Osteoblast (primary cell): Measurements from ENCODE around the gene CDKAL1. TPM values are rescaled to one million over a fixed set of nuclear protein-coding genes. Genes with fewer than 3 reads are reported as not detected.

Source experiments
- DNase-seq: peaks from one replicate; pipeline ENCODE4 v3.0.0; 2011; ENCODE audit warnings: low spot score, mixed read lengths; ENCODE audit not compliant: insufficient read length; ENCODE audit errors: missing footprints
- H2AFZ ChIP-seq: 2 replicates; pipeline ENCODE4 v1.6.0; 2011; ENCODE audit warnings: mild to moderate bottlenecking, low read length
- H3K27ac ChIP-seq: 2 replicates; pipeline ENCODE4 v1.5.1; 2011; ENCODE audit warnings: mild to moderate bottlenecking, low read depth, low read length, moderate library complexity
- H3K27me3 ChIP-seq: 2 replicates; pipeline ENCODE4 v1.6.0; 2012; ENCODE audit warnings: mild to moderate bottlenecking, control low read depth, inconsistent platforms, low read length, moderate library complexity; ENCODE audit not compliant: insufficient read depth
- H3K36me3 ChIP-seq: 2 replicates; pipeline ENCODE4 v1.5.1; 2011; ENCODE audit warnings: mild to moderate bottlenecking, low read length, control low read depth, moderate library complexity; ENCODE audit not compliant: insufficient read depth
- H3K4me1 ChIP-seq: 2 replicates; pipeline ENCODE4 v1.5.1; 2011; ENCODE audit warnings: mild to moderate bottlenecking, low read length, control low read depth, moderate library complexity; ENCODE audit not compliant: insufficient read depth
- H3K4me2 ChIP-seq: 2 replicates; pipeline ENCODE4 v1.6.0; 2011; ENCODE audit warnings: mild to moderate bottlenecking, low read length; ENCODE audit not compliant: insufficient read depth
- H3K4me3 ChIP-seq: fragments of 200-600 bp; sonication (generic); 3 replicates; pipeline ENCODE4 v1.5.1; 2012; ENCODE audit warnings: mild to moderate bottlenecking, low read length, inconsistent platforms; ENCODE audit not compliant: insufficient read depth
- H3K79me2 ChIP-seq: 2 replicates; pipeline ENCODE4 v1.6.0; 2012; ENCODE audit warnings: mild to moderate bottlenecking, low read length, control low read depth, inconsistent platforms; ENCODE audit not compliant: insufficient read depth
- H3K9me3 ChIP-seq: 2 replicates; pipeline ENCODE4 v1.5.1; 2011; ENCODE audit warnings: low read depth, low read length, control low read depth
- H4K20me1 ChIP-seq: 2 replicates; pipeline ENCODE4 v1.6.0; 2012; ENCODE audit warnings: mild to moderate bottlenecking, low read length, control low read depth; ENCODE audit not compliant: insufficient read depth
- total RNA-seq: library from RNA; depleted of rRNA; stranded (reverse); fragments of >200 nt; gene quantifications from 2 replicates; pipeline ENCODE4 v1.2.3, GENCODE V29; 2012
- TF ChIP-seq, protein P1 (sequence below): IDR thresholded peaks from 2 replicates; pipeline ENCODE4 v1.5.1; 2011; ENCODE audit warnings: mild to moderate bottlenecking, low read depth, low read length, moderate library complexity; ENCODE audit errors: extremely low read depth

CDKAL1 gene
- total RNA-seq, 1 donor = 18.5 TPM

DNA sequence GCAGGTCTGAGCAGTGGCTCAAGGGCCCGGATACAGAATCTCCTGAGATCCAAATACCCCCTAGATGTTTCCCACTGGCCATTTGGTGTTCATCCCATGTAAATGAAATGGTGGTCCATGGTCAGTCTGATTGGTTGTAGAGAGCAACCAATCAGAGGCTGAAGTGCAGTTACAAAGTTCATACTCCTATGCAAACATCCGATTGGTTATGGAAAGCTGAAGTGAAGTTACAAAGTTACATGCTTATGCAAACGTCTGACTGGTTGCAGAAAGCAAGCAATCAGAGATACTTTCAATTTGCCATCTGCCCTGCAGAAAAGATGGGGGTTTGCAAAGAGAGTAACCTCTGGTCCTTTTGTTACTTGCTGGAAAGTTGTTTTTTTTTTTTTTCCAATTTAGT is 313.6 kb downstream of the CDKAL1 start:
- Histone ChIP-seq H2AFZ (no peak overlapping the region), H4K20me1 (no peaks in the 10 kb centered on the region), H3K4me1 (no peaks in the 10 kb centered on the region), H3K36me3 (no peaks in the 10 kb centered on the region), H3K4me2 (no peak overlapping the region), H3K79me2 (no peaks in the 10 kb centered on the region), H3K27ac (no peak overlapping the region), H3K4me3 (no peak overlapping the region), H3K9me3 (no peaks in the 10 kb centered on the region), H3K27me3 (no peaks in the 10 kb centered on the region)
- no peak for DNase-seq
- TF ChIP-seq, protein P1, sequence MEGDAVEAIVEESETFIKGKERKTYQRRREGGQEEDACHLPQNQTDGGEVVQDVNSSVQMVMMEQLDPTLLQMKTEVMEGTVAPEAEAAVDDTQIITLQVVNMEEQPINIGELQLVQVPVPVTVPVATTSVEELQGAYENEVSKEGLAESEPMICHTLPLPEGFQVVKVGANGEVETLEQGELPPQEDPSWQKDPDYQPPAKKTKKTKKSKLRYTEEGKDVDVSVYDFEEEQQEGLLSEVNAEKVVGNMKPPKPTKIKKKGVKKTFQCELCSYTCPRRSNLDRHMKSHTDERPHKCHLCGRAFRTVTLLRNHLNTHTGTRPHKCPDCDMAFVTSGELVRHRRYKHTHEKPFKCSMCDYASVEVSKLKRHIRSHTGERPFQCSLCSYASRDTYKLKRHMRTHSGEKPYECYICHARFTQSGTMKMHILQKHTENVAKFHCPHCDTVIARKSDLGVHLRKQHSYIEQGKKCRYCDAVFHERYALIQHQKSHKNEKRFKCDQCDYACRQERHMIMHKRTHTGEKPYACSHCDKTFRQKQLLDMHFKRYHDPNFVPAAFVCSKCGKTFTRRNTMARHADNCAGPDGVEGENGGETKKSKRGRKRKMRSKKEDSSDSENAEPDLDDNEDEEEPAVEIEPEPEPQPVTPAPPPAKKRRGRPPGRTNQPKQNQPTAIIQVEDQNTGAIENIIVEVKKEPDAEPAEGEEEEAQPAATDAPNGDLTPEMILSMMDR = no peak

DNA sequence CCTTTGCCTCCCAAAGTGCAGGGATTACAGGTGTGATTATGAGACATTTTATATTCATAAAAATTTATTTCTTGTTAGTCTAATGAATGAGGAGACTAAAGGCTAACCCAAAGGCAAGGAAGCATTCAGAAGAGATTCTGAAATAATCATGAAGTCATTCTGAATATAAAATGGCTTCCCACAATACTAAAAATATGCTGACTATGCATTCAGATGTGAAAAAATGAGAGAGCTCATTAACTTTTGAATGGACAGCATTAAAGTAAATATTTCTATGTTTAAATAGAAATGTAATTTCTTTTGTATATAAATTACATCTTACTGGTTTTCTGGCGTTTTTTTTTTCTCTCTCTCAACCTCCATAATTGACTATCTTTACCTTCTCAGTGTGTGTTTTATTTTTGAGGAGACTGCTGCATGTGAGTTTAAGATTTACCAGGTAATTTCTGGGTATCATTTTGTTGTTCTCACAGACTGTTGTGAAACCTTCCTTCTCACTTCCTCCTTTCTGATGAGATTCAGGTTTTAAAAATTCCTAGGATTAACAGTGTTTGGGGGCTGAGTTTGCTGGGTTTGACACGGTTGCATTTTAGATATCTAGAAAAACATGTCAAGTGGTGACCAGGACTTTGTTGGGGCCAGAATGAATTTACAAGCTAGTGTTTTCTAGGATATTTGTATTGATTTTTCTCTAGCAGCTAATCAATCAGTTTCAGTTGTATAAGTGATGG is 316.6 kb downstream of the CDKAL1 start:
- Histone ChIP-seq H4K20me1 (no peaks in the 10 kb centered on the region), H3K4me1 (no peaks in the 10 kb centered on the region), H3K36me3 (no peaks in the 10 kb centered on the region), H3K79me2 (no peaks in the 10 kb centered on the region), H3K27me3 (no peaks in the 10 kb centered on the region), H3K4me2 (no peak overlapping the region), H3K4me3 (no peak overlapping the region), H3K27ac (no peak overlapping the region), H2AFZ (no peak overlapping the region), H3K9me3 (no peaks in the 10 kb centered on the region)
- TF ChIP-seq, protein P1 = no peak
- no peak for DNase-seq

DNA sequence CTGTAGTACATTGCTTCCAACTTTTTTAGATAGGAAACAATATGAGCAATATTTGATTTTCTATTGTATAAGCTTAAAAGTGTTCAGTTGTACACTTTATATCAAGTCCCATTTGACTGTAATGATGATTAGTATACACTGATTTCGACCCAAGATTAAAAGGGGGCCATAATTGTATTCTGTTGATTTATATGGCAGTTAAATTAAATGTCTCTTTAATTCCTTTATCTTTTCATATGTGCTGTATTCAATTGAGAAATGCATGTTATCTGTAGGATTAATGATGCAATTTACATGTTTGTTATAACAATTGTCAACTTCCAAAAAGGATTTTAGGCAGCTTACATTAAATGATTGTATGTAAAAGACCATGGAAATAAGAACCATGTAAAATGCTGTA is 317.5 kb downstream of the CDKAL1 start:
- no peaks in the 10 kb centered on the region for H3K4me1 ChIP-seq
- no peaks in the 10 kb centered on the region for H3K9me3 ChIP-seq
- no peak overlapping the region for H3K27ac ChIP-seq
- TF ChIP-seq, protein P1 = no peak
- H3K4me3 ChIP-seq = no peak overlapping the region
- H3K79me2 ChIP-seq = no peaks in the 10 kb centered on the region
- no peaks in the 10 kb centered on the region for H3K27me3 ChIP-seq
- H3K4me2 ChIP-seq = no peak overlapping the region
- DNase-seq = no peak
- H4K20me1 ChIP-seq = no peaks in the 10 kb centered on the region
- no peaks in the 10 kb centered on the region for H3K36me3 ChIP-seq
- no peak overlapping the region for H2AFZ ChIP-seq

DNA sequence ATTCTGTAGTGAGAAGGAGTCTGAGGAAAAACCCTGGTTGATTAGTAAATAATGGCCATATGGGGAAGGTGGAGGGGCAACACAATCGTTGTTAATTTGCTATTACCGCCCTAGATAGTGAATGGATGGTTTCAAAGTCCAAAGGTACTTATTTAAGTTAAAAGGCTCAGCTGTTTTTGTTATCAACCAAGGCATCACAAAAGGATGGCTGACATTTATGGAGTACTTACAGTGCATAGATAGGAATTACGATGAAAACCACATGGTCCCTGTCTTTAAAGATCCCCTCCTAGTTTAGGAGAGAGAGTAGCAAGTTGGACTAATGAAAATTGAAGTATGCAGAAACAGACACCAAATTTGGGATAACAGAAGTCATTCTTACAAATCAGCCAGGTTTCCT is 319.6 kb downstream of the CDKAL1 start:
- H3K4me1 ChIP-seq = no peaks in the 10 kb centered on the region
- DNase-seq = no peak
- H3K9me3 ChIP-seq = no peaks in the 10 kb centered on the region
- no peaks in the 10 kb centered on the region for H4K20me1 ChIP-seq
- H3K79me2 ChIP-seq = no peaks in the 10 kb centered on the region
- no peak overlapping the region for H2AFZ ChIP-seq
- H3K36me3 ChIP-seq = no peaks in the 10 kb centered on the region
- H3K27ac ChIP-seq = no peak overlapping the region
- no peaks in the 10 kb centered on the region for H3K27me3 ChIP-seq
- H3K4me3 ChIP-seq = no peak overlapping the region
- TF ChIP-seq, protein P1 = no peak
- H3K4me2 ChIP-seq = no peak overlapping the region
